Caco-2 (cell line): Measurements from ENCODE around the gene LRFN4. TPM values are rescaled to one million over a fixed set of nuclear protein-coding genes. Genes with fewer than 3 reads are reported as not detected.

Source experiments
- BruUV-seq: library from RNA; stranded (reverse); fragments of 400-500 nt; replicated peaks from 2 replicates; lab custom pipeline; 2021; lab: Mats Ljungman, UMichigan
- CTCF ChIA-PET: fragments of 300-600 bp; sonication (Branson Sonifier 250); formaldehyde crosslinking; loops from one replicate; lab custom pipeline; 2022; ENCODE audit warnings: antibody characterized with exemption; lab: Charles Lee
- POLR2A ChIA-PET: fragments of 300-600 bp; sonication (Branson Sonifier 250); formaldehyde crosslinking; loops from one replicate; lab custom pipeline; 2022; ENCODE audit warnings: antibody characterized with exemption; lab: Charles Lee
- DNase-seq, 2 experiments: peaks; one replicate each; pipeline versions ENCODE4 v3.0.0 to v3.0.0-alpha.2; 2020 to 2022
- H3K27me3 ChIP-seq: replicated peaks from 2 replicates; pipeline ENCODE4 v1.6.0; 2011; ENCODE audit warnings: low read length; ENCODE audit not compliant: control insufficient read depth, insufficient read depth
- H3K36me3 ChIP-seq: 2 replicates; pipeline ENCODE4 v1.5.1; 2011; ENCODE audit warnings: low read length; ENCODE audit not compliant: control insufficient read depth, insufficient read depth
- H3K4me1 ChIP-seq: fragments of 250-450 bp; sonication (Bioruptor Pico); 2 replicates; pipeline ENCODE4 v1.5.1; 2020; ENCODE audit warnings: mild to moderate bottlenecking
- H3K4me3 ChIP-seq: 2 replicates; pipeline ENCODE4 v1.5.1; 2011; ENCODE audit warnings: low read depth, mild to moderate bottlenecking, control low read depth, low read length
- H3K9me3 ChIP-seq: fragments of 250-450 bp; sonication (Bioruptor Pico); 2 replicates; pipeline ENCODE4 v1.5.1; 2020; ENCODE audit warnings: mild to moderate bottlenecking, moderate library complexity
- H3K27ac Mint-ChIP-seq: one replicate; pipeline ENCODE4 v1.8.0; 2022; ENCODE audit warnings: mixed read lengths; ENCODE audit not compliant: unreplicated experiment
- H3K27me3 Mint-ChIP-seq: one replicate; pipeline ENCODE4 v1.8.0; 2022; ENCODE audit warnings: mixed read lengths; ENCODE audit not compliant: insufficient read depth, unreplicated experiment
- H3K36me3 Mint-ChIP-seq: one replicate; pipeline ENCODE4 v1.8.0; 2022; ENCODE audit warnings: mild to moderate bottlenecking, mixed read lengths; ENCODE audit not compliant: insufficient read depth, unreplicated experiment
- H3K4me1 Mint-ChIP-seq: one replicate; pipeline ENCODE4 v1.8.0; 2022; ENCODE audit warnings: low read depth, mixed read lengths; ENCODE audit not compliant: unreplicated experiment
- H3K4me3 Mint-ChIP-seq: one replicate; pipeline ENCODE4 v1.8.0; 2022; ENCODE audit warnings: mild to moderate bottlenecking, moderate library complexity, mixed read lengths; ENCODE audit not compliant: unreplicated experiment
- H3K9me3 Mint-ChIP-seq: one replicate; pipeline ENCODE4 v1.8.0; 2022; ENCODE audit warnings: mixed read lengths; ENCODE audit not compliant: unreplicated experiment
- intact Hi-C: fragments of 100-400 bp; cut with micrococcal nuclease; formaldehyde crosslinking; loops from one replicate; pipeline ENCODE4 v1.10.0; 2022; ENCODE audit not compliant: unreplicated experiment
- total RNA-seq: library from RNA; stranded (reverse); gene quantifications from 2 replicates; pipeline ENCODE4 v1.2.3, GENCODE V29; 2022
- TF ChIP-seq, protein P1 (sequence below), 2 experiments: fragments of 200-600 bp in 1 of 2; IDR thresholded peaks; 1 replicate in 1 of 2; 2 replicates in 1 of 2; pipeline versions ENCODE4 v1.5.1 to v1.8.0; 2011 to 2022; ENCODE audit warnings: antibody characterized with exemption in 1 of 2, control low read depth in 1 of 2, inconsistent platforms in 1 of 2, low read depth in 1 of 2, low read length in 1 of 2, mild to moderate bottlenecking in 1 of 2, moderate library complexity in 1 of 2; ENCODE audit not compliant: insufficient read depth in 1 of 2, severe bottlenecking in 1 of 2, unreplicated experiment in 1 of 2

The LRFN4 gene
- total RNA-seq, 1 experiment from 2014 or later: 14.1 TPM

DNA sequence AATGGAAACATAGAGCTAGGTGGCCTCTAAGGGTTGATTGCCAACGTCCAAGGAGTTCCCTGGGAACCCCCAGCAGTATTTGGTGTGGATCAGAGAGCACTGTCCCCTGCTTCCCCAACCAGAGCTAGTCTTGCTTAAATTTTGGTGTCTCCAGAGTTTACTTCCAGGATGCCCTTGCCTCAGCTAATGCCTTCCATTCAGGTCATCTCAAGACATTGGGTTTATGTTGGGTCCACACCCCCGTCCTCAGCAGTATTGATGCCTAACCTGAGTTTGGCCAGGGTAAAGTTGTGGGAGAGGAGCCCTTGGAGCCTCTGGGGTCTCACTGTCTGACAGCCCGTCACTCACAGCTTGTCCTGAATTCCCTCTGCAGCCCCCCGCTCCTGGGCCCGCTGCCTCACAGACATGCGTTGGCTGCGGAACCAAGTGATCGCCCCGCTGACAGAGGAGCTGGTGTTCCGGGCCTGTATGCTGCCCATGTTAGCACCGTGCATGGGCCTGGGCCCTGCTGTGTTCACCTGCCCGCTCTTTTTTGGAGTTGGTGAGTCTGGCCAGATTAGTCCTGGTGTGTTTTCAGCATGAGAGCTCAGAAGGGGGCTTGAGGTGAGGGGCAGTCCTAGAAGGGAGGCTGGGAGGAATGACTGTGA lies 12.2 kb upstream of the LRFN4 start:
- peaks cover 6% of the 10 kb centered on the region for H3K4me1 ChIP-seq
- DNase-seq: peak in 1 of 2 experiments; percentile 38
- H3K36me3 ChIP-seq: peaks cover 6% of the 10 kb centered on the region
- TF ChIP-seq, protein P1, sequence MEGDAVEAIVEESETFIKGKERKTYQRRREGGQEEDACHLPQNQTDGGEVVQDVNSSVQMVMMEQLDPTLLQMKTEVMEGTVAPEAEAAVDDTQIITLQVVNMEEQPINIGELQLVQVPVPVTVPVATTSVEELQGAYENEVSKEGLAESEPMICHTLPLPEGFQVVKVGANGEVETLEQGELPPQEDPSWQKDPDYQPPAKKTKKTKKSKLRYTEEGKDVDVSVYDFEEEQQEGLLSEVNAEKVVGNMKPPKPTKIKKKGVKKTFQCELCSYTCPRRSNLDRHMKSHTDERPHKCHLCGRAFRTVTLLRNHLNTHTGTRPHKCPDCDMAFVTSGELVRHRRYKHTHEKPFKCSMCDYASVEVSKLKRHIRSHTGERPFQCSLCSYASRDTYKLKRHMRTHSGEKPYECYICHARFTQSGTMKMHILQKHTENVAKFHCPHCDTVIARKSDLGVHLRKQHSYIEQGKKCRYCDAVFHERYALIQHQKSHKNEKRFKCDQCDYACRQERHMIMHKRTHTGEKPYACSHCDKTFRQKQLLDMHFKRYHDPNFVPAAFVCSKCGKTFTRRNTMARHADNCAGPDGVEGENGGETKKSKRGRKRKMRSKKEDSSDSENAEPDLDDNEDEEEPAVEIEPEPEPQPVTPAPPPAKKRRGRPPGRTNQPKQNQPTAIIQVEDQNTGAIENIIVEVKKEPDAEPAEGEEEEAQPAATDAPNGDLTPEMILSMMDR (IDR thresholded peaks at IDR 0.05; ENCODE audit: insufficient read depth in 1 of 2, low read depth in 1 of 2, low read length in 1 of 2, severe bottlenecking in 1 of 2, unreplicated experiment in 1 of 2): no peak
- Mint-ChIP-seq H3K27me3 (no peaks in the 10 kb centered on the region), H3K36me3 (peaks cover 62% of the 10 kb centered on the region), H3K9me3 (no peaks in the 10 kb centered on the region), H3K4me1 (peaks cover 13% of the 10 kb centered on the region), H3K4me3 (peak overlapping the region; percentile 83), H3K27ac (peak overlapping the region; percentile 85)
- BruUV-seq: no TSS peak
- ChIA-PET CTCF (interaction anchor here (1.3 to 1.7 kb wide), 2 partner anchors 11 to 166 kb away, joined by 5 read pairs; no protein-coding TSS in a partner anchor), POLR2A (interaction anchor here (1.1 to 3.3 kb wide), 4 partner anchors 11 to 207 kb away, joined by 3 to 45 read pairs (median 5); partner anchors contain the start of gene PC)
- intact Hi-C loops: no loop called here
- H3K27me3 ChIP-seq: no peaks in the 10 kb centered on the region
- no peaks in the 10 kb centered on the region for H3K9me3 ChIP-seq
- H3K4me3 ChIP-seq: peak overlapping the region; percentile 89; the same call in 1 of the 2 replicates

DNA sequence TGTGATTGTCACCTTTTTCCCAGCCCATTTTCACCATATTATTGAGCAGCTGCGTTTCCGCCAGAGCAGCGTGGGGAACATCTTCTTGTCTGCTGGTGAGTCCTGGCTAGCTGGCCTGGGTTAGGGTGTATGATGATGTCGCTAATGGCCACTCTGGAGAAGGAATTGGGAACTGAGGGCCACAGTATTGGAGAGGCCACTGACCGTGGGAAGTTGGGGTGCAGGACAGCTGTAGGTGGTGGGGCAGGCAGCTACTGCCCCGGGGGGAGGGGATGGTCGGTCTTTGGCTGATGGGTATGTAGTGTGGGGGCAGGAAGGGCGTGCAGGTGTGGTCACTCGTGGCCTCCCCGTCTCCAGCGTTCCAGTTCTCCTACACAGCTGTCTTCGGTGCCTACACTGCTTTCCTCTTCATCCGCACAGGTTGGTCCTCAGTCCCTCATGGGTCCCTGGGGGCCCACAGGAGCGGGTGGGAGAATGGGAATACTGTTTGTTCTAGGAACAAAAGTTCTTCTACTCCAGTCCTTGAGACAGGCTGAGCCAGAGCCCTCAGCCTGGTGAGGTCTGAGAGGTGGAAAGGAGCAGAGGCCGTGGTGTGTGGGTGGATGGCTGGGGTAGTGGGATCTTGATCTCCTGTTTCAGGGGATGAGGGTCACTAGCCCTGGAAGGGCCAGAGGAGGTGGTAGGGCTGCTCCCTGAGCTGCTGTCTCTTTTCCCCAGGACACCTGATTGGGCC lies 11.6 kb upstream of the LRFN4 start:
- peak in 1 of 2 experiments; percentile 38 for DNase-seq
- TF ChIP-seq, protein P1 (IDR thresholded peaks at IDR 0.05; ENCODE audit: insufficient read depth in 1 of 2, low read depth in 1 of 2, low read length in 1 of 2, severe bottlenecking in 1 of 2, unreplicated experiment in 1 of 2): no peak
- no peak overlapping the region for H3K4me3 ChIP-seq
- intact Hi-C loops: no loop called here
- BruUV-seq: no TSS peak
- Mint-ChIP-seq H3K9me3 (no peaks in the 10 kb centered on the region), H3K4me3 (peak overlapping the region; percentile 5), H3K4me1 (peaks cover 13% of the 10 kb centered on the region), H3K36me3 (peaks cover 57% of the 10 kb centered on the region), H3K27ac (peak overlapping the region; percentile 35), H3K27me3 (no peaks in the 10 kb centered on the region)
- H3K4me1 ChIP-seq: peaks cover 6% of the 10 kb centered on the region
- ChIA-PET POLR2A (interaction anchor here (1.4 to 3.3 kb wide), 2 partner anchors 10 to 113 kb away, joined by 4 to 45 read pairs; partner anchors contain the start of gene PC), CTCF (interaction anchor here (0.9 kb wide), 1 partner anchor 20 kb away, joined by 3 read pairs; no protein-coding TSS in a partner anchor)
- H3K27me3 ChIP-seq: no peaks in the 10 kb centered on the region
- peaks cover 5% of the 10 kb centered on the region for H3K36me3 ChIP-seq
- no peaks in the 10 kb centered on the region for H3K9me3 ChIP-seq

DNA sequence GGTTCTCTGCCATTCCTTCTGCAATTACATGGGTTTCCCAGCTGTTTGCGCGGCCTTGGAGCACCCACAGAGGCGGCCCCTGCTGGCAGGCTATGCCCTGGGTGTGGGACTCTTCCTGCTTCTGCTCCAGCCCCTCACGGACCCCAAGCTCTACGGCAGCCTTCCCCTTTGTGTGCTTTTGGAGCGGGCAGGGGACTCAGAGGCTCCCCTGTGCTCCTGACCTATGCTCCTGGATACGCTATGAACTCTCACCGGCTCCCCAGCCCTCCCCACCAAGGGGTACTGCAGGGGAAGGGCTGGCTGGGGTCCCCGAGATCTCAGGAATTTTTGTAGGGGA lies 11.0 kb upstream of the LRFN4 start:
- H3K4me3 ChIP-seq: no peak overlapping the region
- POLR2A ChIA-PET: no interaction called here
- DNase-seq: peak in 1 of 2 experiments; percentile 39
- BruUV-seq: no TSS peak
- Mint-ChIP-seq H3K36me3 (peaks cover 51% of the 10 kb centered on the region), H3K9me3 (no peaks in the 10 kb centered on the region), H3K27me3 (no peaks in the 10 kb centered on the region), H3K27ac (peak overlapping the region; percentile 35), H3K4me1 (peaks cover 13% of the 10 kb centered on the region), H3K4me3 (no peak overlapping the region)
- H3K27me3 ChIP-seq: no peaks in the 10 kb centered on the region
- H3K36me3 ChIP-seq: peaks cover 5% of the 10 kb centered on the region
- H3K9me3 ChIP-seq: no peaks in the 10 kb centered on the region
- peaks cover 6% of the 10 kb centered on the region for H3K4me1 ChIP-seq
- CTCF ChIA-PET: interaction anchor here (0.9 kb wide), 1 partner anchor 19 kb away, joined by 3 read pairs; no protein-coding TSS in a partner anchor
- TF ChIP-seq, protein P1 (IDR thresholded peaks at IDR 0.05; ENCODE audit: insufficient read depth in 1 of 2, low read depth in 1 of 2, low read length in 1 of 2, severe bottlenecking in 1 of 2, unreplicated experiment in 1 of 2): no peak
- intact Hi-C loops: no loop called here
